Natural killer cell (primary cell): Measurements from ENCODE around the gene OR2F1. TPM values are rescaled to one million over a fixed set of nuclear protein-coding genes. Genes with fewer than 3 reads are reported as not detected.

ENCODE experiments used
- ATAC-seq, 3 donors: fragments of 150-1000 bp in 2 of 3; fragments of 200-7000 bp in 1 of 3; cut with Tn5 transposase; 1 replicate in 1 of 3; 2 replicates in 2 of 3; pipeline ENCODE4 v1.10.0; 2021; ENCODE audit warnings: mild to moderate bottlenecking in 2 of 3, moderate library complexity in 2 of 3
- DNase-seq, 2 donors: peaks; one replicate each; pipeline versions ENCODE4 v3.0.0 to v3.0.0-alpha.2; 2013 to 2021; ENCODE audit warnings: mixed read lengths in 1 of 2
- H3K27ac ChIP-seq: one replicate; pipeline ENCODE4 v1.5.1; 2013; ENCODE audit warnings: mild to moderate bottlenecking, low read length
- H3K27me3 ChIP-seq: one replicate; pipeline ENCODE4 v1.6.1; 2013; ENCODE audit warnings: low read length; ENCODE audit not compliant: control insufficient read depth, insufficient read depth
- H3K36me3 ChIP-seq: one replicate; pipeline ENCODE4 v1.6.1; 2013; ENCODE audit warnings: low read length; ENCODE audit not compliant: control insufficient read depth, insufficient read depth
- H3K4me1 ChIP-seq: one replicate; pipeline ENCODE4 v1.6.1; 2013; ENCODE audit warnings: low read length; ENCODE audit not compliant: control insufficient read depth, insufficient read depth
- H3K4me3 ChIP-seq: one replicate; pipeline ENCODE4 v1.5.1; 2013; ENCODE audit warnings: low read length
- H3K9me3 ChIP-seq: one replicate; pipeline ENCODE4 v1.6.1; 2013; ENCODE audit warnings: low read length; ENCODE audit not compliant: control insufficient read depth, insufficient read depth
- H3K27ac Mint-ChIP-seq, 2 donors: one replicate each; pipeline ENCODE4 v1.8.0; 2022; ENCODE audit warnings: mild to moderate bottlenecking in 2 of 2, mixed read lengths in 2 of 2, moderate library complexity in 1 of 2
- H3K27me3 Mint-ChIP-seq, 2 donors: one replicate each; pipeline ENCODE4 v1.8.0; 2022; ENCODE audit warnings: low read depth in 2 of 2, mixed read lengths in 2 of 2
- H3K36me3 Mint-ChIP-seq: one replicate; pipeline ENCODE4 v1.8.0; 2022; ENCODE audit warnings: mixed read lengths
- H3K4me1 Mint-ChIP-seq, 2 donors: one replicate each; pipeline ENCODE4 v1.8.0; 2022; ENCODE audit warnings: mixed read lengths in 2 of 2
- H3K4me3 Mint-ChIP-seq: one replicate; pipeline ENCODE4 v1.8.0; 2022; ENCODE audit warnings: mild to moderate bottlenecking, moderate library complexity, mixed read lengths
- H3K9me3 Mint-ChIP-seq, 2 donors: one replicate each; pipeline ENCODE4 v1.8.0; 2022; ENCODE audit warnings: mixed read lengths in 2 of 2
- CTCF ChIP-seq: fragments of 200-600 bp; IDR thresholded peaks from one replicate; pipeline ENCODE4 v1.8.0; 2022; ENCODE audit warnings: antibody characterized with exemption
- WGBS: methylation state at CpG from one replicate; pipeline ENCODE4 v1.1.7; 2013; ENCODE audit warnings: missing lambda C conversion rate; ENCODE audit not compliant: insufficient coverage; 5-methylcytosine and 5-hydroxymethylcytosine counted together
- intact Hi-C: fragments of 100-400 bp; cut with micrococcal nuclease; formaldehyde crosslinking; loops from one replicate; pipeline ENCODE4 v1.14.2; 2022
- total RNA-seq, 4 donors: library from RNA; stranded (reverse); fragments of 120-200 nt in 1 of 4; gene quantifications; one replicate each; pipeline versions ENCODE4 v1.2.3 to v1.2.4, GENCODE V29; 2013 to 2022

OR2F1 gene
- total RNA-seq, 3 donors from 2014 or later (not counting 1 experiment from before 2014, with no cell fraction given): not detected

- ATAC-seq (no peak), DNase-seq (no peak)
- H3K27ac ChIP-seq: no peak overlapping the region
- Mint-ChIP-seq H3K27ac (no peak overlapping the region), H3K9me3 (no peaks in the 10 kb centered on the region), H3K36me3 (no peaks in the 10 kb centered on the region), H3K4me3 (no peak overlapping the region), H3K4me1 (peaks cover 0 to 4% of the 10 kb centered on the region in 2 donors), H3K27me3 (peaks cover 13 to 16% of the 10 kb centered on the region in 2 donors)
- 95% methylated on average over 5 of the region's 5 CpGs for WGBS
- H3K9me3 ChIP-seq: no peaks in the 10 kb centered on the region
- no peaks in the 10 kb centered on the region for H3K36me3 ChIP-seq
- intact Hi-C loops: no loop called here
- no peak overlapping the region for H3K4me3 ChIP-seq
- H3K27me3 ChIP-seq: no peaks in the 10 kb centered on the region
- no peak for TF ChIP-seq CTCF
- H3K4me1 ChIP-seq: peaks cover 3% of the 10 kb centered on the region
These were observed 47.7 kb upstream of the OR2F1 start for GRCh38 chr7:143906895-143907294.

- no peak for TF ChIP-seq CTCF
- H3K27me3 ChIP-seq: no peaks in the 10 kb centered on the region
- intact Hi-C loops: no loop called here
- H3K27ac ChIP-seq: no peak overlapping the region
- Mint-ChIP-seq H3K4me1 (no peaks in the 10 kb centered on the region), H3K27me3 (peaks cover 13 to 16% of the 10 kb centered on the region in 2 donors), H3K9me3 (no peaks in the 10 kb centered on the region), H3K27ac (no peak overlapping the region), H3K36me3 (no peaks in the 10 kb centered on the region), H3K4me3 (no peak overlapping the region)
- no peaks in the 10 kb centered on the region for H3K36me3 ChIP-seq
- no peaks in the 10 kb centered on the region for H3K9me3 ChIP-seq
- no peak for DNase-seq
- H3K4me1 ChIP-seq: no peaks in the 10 kb centered on the region
- no peak overlapping the region for H3K4me3 ChIP-seq
- no peak for ATAC-seq
- 88% methylated on average over 2 of the region's 5 CpGs for WGBS
These were observed 46.5 kb upstream of the OR2F1 start for GRCh38 chr7:143908120-143908519.

- H3K4me3 ChIP-seq: no peak overlapping the region
- peaks cover 20 to 28% of the 10 kb centered on the region in 2 donors for H3K27me3 Mint-ChIP-seq
- H3K36me3 ChIP-seq: no peaks in the 10 kb centered on the region
- DNase-seq (no peak), ATAC-seq (no peak)
- H3K4me3 Mint-ChIP-seq: no peak overlapping the region
- no peaks in the 10 kb centered on the region for H3K4me1 ChIP-seq
- no peak overlapping the region for H3K27ac ChIP-seq
- intact Hi-C loops: no loop called here
- no peak for TF ChIP-seq CTCF
- WGBS: 88% methylated on average over 3 of the region's 3 CpGs
- H3K27me3 ChIP-seq: no peaks in the 10 kb centered on the region
- no peaks in the 10 kb centered on the region for H3K4me1 Mint-ChIP-seq
- no peak overlapping the region for H3K27ac Mint-ChIP-seq
- H3K36me3 Mint-ChIP-seq: no peaks in the 10 kb centered on the region
- no peaks in the 10 kb centered on the region for H3K9me3 Mint-ChIP-seq
- no peaks in the 10 kb centered on the region for H3K9me3 ChIP-seq
These were observed 44.8 kb upstream of the OR2F1 start for GRCh38 chr7:143909863-143910262.

- ATAC-seq (no peak), DNase-seq (no peak)
- H3K9me3 ChIP-seq: no peaks in the 10 kb centered on the region
- intact Hi-C loops: no loop called here
- Mint-ChIP-seq H3K27me3 (peaks cover 24 to 28% of the 10 kb centered on the region in 2 donors), H3K36me3 (no peaks in the 10 kb centered on the region), H3K9me3 (no peaks in the 10 kb centered on the region), H3K4me3 (no peak overlapping the region), H3K27ac (no peak overlapping the region), H3K4me1 (no peaks in the 10 kb centered on the region)
- no peak overlapping the region for H3K27ac ChIP-seq
- no peak overlapping the region for H3K4me3 ChIP-seq
- no peaks in the 10 kb centered on the region for H3K27me3 ChIP-seq
- H3K4me1 ChIP-seq: no peaks in the 10 kb centered on the region
- TF ChIP-seq CTCF: no peak
- no peaks in the 10 kb centered on the region for H3K36me3 ChIP-seq
- WGBS: 81% methylated on average over 3 of the region's 3 CpGs
These were observed 44.0 kb upstream of the OR2F1 start for GRCh38 chr7:143910473-143911248.
